NCI-H526 treated with DMSO at 0.1 percent for 48 hours (cell line): Measurements from ENCODE around the gene GNAO1.

ENCODE experiments used
- DNase-seq: peaks from one replicate; lab custom pipeline; 2025; lab: John Stamatoyannopoulos, UW

The GNAO1 gene

DNA sequence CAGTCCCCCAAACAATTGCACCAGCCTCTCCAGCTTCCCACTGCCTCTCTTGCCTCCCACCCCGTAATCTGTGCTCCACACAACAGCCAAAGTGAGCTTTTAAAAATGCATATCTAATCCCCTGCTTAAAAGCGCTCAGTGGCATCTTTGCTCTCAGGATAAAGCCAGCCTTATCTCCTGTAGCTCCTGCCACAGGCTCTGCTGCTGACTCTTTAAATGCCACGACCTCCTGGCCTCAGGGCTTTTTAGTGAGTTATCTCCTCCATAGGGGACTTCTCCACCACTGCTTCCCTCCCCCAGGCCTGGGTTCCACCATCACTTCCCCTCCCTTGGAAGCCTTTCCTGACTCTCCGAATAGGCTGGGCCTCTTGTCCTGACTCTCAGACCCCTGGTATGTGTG, 98.6 kb downstream of the GNAO1 start:
- no peak for DNase-seq

DNA sequence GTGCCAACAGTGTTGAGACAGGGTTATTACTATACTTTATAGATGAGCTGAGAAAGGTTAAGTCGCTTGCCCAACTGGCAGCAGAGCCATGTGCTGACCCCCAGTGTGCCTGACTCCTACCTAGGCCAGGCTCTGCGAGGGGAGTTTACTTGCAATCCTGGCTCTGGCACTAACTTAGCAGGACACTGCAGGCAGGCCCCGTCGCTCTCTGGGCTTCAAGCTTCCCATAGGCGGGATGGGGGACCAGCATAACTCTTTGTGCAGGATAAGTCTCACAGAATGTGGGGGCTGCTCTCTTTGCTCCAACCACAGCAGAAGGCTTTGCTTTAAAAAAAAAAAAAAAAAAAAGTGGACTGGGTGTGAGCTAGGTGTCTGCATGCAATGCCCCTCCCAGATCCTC, 102.7 kb downstream of the GNAO1 start:
- DNase-seq: no peak

- DNase-seq: no peak
These were observed 103.3 kb downstream of the GNAO1 start for GRCh38 chr16:56294579-56294978.

- DNase-seq: no peak
These were observed 103.9 kb downstream of the GNAO1 start for GRCh38 chr16:56295059-56295665.

DNA sequence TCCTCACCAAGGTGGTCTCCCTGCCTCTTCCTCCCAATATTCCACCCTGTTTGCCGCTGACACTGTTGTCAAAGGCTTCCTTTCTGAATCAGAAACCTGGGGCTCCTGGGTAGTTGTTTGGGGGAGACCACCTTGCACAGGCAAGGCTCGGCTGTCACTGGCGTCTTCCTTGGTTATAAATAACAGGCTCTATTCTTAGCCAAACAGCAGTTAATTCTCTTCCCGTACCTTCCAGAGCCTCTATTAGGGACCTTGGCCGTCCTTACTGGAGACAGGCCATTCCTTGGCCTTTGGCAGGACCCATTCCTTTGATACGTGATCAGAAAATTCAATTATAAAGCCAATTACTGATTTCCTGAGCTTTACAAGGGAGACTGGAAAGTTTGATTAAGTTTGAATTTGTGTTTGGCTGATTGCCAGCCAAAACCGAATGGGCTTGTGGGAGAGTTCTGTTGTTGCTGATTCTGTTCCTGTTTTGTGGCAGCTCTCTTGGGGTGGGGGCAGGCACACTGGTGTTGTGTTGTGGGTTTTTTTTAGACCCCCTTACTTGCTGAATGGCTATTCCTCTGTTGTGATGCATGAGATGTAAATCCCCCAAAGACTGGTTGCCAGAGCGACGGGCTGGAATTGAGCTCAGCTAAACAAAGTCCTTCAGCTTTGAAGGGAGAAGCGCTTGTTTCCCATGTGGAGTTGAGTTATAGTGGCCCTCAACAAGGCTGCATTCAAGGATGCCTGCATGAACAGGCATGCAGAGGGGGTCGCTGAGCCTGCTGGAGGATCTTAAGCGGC, 104.6 kb downstream of the GNAO1 start:
- no peak for DNase-seq

DNA sequence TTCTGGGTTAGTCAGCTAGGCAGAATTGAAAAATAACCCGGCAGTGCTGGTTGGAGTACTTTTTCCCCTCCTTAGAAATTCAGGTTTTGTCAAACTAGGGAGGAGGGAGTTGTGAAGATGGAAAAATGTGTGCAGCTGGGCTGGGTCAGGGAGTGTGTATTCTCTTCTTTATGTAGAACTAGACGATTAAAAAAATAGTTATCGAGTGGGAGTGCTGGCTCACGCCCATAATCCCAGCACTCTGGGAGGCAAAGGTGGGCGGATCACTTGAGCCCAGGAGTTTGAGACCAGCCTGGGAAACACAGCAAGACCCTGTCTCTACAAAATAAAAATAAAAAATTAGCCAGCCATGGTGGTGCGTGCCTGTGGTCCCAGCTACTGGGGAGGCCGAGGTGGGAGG, 106.4 kb downstream of the GNAO1 start:
- no peak for DNase-seq

- DNase-seq: no peak
These were observed 106.8 kb downstream of the GNAO1 start for GRCh38 chr16:56298116-56298515.

DNA sequence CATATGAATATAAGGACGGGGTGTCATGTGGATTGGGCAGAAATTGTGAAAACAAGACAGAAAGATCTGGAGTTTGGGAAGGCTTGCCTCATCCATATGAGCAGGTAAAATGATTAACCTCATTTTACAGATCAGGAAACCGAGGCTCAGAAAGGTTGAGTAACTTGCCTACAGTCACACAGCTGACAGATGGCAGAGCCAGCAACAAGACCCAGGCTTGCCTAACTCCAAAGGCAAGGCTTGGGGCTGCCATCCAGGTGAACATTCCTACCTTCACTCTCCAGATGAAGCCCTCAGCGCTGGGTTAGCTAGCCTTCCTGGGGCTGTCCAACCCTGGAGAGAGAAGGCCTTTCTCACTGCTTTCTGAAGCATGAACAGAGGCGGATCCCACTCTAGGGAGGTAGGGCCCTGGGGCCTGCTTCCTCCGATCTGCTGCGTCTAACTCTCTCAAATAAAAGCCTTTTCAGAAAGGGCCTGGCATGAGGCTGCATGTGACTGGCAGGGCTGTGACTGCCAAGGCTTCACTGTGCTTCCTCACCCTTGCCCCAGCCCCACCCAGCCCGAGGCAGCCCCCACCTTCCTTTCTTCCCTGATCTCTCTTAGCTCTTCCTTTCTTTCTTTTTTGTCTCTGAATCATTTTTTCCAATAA, 107.8 kb downstream of the GNAO1 start:
- no peak for DNase-seq

GRCh38 chr16:56300242-56300623, 108.9 kb downstream of the GNAO1 start:
- DNase-seq: no peak

DNA sequence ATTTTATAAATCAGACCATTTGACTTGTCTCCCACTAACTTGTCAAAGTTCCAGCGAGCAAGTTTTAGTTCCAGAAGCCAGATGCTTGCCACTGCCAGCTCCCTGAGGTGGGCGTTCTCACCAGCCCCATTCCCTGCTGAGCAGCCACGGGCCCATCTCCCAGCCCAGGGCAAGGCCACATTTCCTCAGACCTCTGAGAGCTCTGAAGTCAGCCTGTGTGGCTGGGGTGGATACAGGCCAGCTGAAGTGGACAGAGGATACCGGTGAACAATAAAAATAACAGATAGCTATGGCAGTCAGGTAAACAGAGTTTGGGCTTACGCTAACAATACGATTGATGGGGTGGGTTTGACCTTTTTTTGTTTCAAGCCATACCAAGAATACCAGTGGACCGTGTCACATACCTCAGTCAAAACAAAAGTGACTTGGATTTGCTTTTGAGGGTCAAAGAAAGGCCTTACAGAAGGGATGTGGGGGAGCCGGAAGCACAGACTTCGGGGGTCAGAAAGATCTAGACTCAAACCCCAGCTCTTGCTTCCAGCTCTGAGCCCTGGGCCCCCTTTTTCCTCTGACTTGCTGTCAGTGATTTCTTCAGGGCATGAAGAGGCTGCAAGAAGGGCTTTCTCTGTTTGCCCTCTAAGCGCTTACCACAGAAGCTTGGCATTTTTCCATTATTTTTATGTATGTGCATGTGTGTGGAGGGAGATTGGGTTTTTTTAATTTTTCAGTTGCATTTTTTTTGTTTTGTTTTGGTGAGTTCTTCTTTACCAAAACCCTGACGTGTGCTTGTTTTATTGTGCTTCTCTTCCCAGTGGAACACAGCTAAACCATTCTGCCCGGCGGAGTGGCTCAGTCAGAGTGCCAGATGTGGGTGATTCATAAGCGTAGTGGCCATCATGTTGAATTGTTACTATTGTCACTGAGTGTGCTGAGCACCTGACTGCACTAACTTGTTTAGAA, 109.9 kb downstream of the GNAO1 start:
- DNase-seq: no peak

DNA sequence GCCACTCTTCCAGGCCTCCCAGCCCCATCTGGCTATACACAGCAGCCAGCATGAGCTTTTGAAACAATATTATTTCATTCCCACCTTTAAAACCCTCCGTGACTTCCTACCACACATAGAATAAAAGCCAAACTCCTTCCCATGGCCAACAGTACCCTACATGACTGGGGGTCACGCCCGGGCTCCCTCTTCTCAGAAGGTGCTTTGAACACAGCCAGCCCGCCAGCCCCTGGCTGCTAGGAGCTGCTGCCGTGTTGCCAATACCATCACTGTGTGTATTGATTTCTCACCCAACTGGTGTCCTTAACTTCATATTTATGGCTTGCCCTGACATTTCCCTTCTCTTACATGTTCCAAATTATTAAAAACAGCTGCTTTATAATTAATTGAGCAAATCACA, 111.2 kb downstream of the GNAO1 start:
- DNase-seq: no peak

- DNase-seq: no peak
These were observed 111.9 kb downstream of the GNAO1 start for GRCh38 chr16:56303066-56303715.

DNA sequence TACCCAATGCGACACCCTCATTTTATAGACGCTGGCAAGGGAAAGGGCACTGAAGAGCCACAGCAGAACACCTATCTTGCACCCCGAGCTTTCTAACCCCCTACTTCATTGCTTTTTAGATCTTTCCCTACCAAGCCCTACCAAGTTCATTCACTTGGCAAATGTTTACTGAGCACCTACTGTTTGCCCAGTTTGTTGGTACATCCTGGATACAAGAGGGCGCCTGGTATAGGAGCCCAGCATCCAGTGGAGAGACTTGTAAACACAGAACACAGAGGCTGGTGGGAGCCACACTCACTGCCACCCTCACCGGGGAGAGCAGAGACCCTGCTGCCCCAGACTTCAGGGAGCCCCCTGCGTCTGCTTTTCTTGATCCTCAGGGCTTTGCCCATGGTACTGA, 112.6 kb downstream of the GNAO1 start:
- no peak for DNase-seq

- no peak for DNase-seq
These were observed 114.8 kb downstream of the GNAO1 start for GRCh38 chr16:56305956-56306565.

GRCh38 chr16:56306690-56307533, 115.6 kb downstream of the GNAO1 start:
- no peak for DNase-seq

DNA sequence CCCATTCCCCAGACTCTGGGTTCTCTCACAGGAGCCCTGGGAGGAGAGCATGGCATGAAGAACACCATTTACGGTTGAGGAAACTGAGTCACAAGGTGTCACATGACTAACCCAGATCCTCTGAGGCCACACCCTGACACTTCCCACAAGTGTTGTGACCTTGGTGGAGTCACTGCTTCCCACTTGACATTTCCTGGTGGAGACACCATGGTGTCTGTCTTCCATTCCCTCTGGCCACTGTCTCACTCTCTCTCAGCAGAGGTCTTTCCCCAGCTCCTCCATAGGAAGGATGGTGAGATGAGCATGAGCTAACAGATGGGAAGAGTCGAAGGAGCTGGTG, 116.2 kb downstream of the GNAO1 start:
- no peak for DNase-seq

- no peak for DNase-seq
These were observed 117.7 kb downstream of the GNAO1 start for GRCh38 chr16:56309008-56309407.

- no peak for DNase-seq
These were observed 119.4 kb downstream of the GNAO1 start for GRCh38 chr16:56310690-56311089.

GRCh38 chr16:56311208-56312027, 120.1 kb downstream of the GNAO1 start:
- DNase-seq: no peak

GRCh38 chr16:56312028-56312300, 120.7 kb downstream of the GNAO1 start:
- no peak for DNase-seq
